Activated CD4-positive, CD25-positive, alpha-beta regulatory T cell treated with anti-CD3 and anti-CD28 coated beads, Interleukin-2, amount 50 U/mL, for 16 hours (primary cell): Measurements from ENCODE around the gene KRTAP5-8.
"Not testable (repeated sequence)": the region's sequence is repeated elsewhere in the genome, so short reads cannot be mapped to it uniquely, and the experiment has no call there.

Experiments
- DNase-seq: peaks from one replicate; pipeline ENCODE4 v3.0.0-alpha.2; 2020; ENCODE audit warnings: low read depth, low spot score

KRTAP5-8 gene

DNA sequence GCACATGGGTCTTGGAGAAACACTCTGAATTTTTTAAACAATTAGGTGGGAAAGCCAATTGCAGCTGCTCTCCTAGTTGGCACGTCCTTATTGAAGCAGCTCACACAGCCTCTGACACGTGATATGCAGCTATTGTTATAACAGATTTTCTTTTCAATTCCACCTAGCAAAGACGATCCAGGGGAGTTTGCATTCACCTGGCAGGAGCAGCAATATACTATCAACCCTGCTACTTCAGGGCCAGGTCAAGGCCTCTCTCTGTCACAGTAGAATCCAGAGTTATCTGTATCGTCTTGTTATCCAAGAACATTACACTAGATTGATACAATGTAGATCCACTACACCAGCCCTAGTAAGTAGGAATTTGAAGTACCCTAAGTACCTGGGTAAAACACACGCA lies 36.6 kb downstream of the KRTAP5-8 start:
- DNase-seq = no peak

DNA sequence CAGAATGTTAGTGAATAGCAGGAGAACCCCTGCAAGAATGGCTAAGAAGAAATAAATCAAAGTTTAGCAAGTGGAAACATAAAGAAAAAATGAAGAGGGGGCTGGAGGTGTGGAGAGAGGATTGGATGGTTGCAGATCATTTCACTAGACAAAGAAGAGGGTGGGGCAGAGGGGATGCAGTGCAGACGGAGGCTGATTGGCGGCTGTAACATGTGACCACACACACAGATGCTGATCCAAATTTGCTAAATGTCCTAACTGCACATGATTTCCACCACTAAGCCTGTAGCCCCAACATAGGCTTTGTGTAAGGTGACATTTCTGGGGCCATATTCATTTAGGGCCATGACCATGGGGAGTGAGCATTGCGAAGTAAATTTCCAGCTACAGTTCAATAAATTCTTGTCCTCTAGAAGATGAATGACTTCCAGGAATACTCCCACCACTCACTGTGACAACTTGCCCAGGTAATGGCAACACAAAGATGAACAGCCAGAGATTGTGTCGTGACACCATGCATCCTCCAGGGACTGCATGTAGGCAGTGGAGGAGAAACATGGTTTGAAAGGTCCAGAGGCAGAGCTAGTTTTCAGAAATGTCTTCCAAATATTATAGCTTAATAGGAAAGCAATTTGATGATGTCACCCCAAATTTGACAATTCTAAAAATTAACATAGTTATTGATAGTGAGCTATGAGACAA lies 38.0 kb downstream of the KRTAP5-8 start:
- no peak for DNase-seq

DNA sequence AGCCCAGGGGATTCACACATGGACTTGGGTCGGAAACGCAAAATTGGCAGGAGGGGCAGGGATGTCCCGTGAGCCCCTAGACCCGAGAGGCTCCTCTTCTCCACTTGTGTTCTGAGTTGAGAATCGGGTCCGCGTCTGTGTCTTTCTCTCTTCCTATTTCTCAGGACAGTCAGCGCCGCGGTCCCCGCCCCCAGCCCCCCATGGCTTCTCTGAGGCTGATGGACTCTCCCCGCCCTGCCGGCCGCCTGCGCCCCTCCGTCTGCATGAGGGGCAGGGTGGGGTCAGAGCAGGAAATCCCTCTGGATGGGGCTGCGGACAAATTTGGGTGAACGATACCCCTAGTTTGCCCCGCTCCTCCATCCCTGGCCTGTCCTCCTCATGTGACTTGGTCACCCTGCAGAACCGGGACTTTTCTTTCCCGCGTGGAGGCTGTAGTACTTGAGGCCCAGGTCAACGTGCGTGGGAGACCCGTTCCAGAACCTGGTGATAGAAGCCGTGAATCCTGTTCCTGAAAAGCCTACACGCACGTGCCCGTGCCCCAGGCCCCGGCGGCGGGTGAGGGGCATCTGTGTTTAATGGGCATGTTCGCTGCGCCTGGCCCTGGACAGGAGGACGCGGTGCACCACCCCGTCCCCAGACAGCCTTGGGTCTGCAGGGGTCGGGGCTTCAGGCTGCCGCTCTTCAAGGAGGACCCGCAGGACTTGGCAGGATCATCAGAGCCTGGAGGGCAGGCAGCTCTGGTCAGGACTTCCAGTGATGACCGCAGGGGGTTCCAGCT lies 39.1 kb downstream of the KRTAP5-8 start:
- not testable (repeated sequence) for DNase-seq

DNA sequence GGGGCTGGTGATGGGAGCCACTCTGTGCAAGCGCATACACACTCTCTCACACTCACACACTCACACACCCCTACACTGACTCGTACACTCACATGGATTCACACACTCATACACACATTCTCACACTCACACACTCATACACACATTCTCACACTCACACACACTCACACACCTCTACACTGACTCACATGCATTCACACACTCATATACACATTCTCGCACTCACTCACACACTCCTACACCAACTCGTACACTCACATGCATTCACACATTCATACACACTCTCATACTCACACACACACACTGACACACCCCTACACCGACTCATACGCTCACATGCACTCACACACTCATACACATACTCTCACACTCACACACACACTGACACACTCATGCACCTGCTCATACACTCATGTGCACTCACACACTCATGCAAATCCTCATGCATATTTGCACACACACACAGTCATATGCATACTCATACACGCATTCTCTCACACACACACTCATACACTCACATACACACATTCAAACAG lies 39.7 kb downstream of the KRTAP5-8 start:
- no peak for DNase-seq

DNA sequence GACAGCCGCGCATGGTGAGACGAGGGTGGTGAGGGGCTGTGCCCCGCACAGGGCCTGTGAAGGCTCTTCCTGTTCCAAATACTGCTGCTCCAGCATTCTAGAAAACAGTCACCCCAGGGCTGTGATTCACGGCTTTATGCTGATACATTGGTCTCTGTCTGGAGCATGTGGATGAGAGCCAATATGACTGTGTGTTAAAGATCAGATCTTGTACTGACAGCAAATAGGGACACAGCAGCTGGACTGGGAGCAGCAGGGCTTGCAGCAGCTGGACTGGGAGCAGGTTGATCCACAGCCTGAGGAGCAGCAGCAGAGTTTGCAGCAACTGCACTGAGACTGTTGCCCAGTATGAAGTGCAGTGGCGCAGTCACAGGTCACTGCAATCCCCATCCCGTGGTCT lies 41.7 kb downstream of the KRTAP5-8 start:
- not testable (repeated sequence) for DNase-seq

DNA sequence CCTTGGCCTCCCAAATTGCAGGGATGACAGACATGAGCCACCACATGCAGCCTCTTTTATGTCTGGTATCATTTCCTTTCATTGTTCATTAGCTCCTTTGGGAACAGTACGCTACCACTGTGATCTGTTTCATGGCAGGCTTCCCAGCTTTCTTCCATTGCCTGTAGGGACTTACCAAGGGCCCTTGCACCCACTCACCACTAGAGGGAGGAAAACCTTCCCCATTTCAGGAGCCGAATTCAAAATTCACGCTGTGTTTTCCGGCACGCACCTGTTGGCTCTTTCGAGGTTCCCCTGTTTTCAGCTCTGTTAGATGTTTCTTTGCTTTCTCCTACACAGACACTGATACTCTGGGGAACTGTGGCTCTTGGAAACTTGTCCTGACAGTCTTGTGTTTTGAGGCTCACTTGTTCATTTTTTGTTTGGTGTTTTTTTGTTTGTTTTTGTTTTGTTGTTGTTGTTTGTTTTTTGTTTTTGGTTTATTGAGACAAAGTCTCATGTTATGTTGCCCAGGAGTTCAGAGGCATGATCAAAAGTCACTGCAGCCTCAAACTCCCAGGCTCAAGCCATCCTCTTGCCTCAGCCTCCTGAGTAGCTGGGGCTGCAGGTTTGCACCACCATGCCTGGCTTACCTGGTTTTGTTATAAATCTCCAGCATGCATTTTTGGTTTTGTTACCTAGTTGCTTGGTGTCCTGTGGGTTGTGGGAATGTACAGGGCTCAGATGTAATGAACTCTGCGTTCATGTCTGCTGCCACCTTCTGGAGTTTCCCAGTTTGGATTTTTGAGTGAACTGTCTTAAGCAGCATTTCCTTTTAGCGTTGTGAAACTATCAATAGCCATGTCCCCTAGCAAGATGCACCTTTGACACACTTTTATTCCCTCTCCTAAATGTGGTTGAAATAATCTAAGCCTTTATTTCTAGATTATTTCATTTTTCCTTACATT lies 42.5 kb downstream of the KRTAP5-8 start:
- no peak for DNase-seq

DNA sequence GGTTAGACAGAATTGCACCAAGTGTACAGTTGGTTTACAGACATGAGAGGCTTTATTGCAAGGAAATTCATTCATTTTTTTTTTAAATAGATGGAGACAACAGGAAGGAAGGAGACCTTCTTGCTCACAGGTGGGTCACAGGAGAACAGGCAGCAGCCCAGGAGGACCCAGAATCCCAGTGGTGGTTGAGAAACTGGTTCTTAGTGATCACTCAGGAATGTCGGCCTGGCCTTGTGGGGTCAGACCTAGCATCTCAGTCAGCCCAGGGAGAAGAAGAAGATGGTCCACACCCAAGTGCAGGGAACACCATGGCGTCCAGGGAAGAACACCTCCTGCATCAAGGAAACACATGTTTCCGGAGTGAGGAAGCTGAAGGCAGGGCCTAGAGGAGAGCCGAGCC lies 44.0 kb downstream of the KRTAP5-8 start:
- no peak for DNase-seq

DNA sequence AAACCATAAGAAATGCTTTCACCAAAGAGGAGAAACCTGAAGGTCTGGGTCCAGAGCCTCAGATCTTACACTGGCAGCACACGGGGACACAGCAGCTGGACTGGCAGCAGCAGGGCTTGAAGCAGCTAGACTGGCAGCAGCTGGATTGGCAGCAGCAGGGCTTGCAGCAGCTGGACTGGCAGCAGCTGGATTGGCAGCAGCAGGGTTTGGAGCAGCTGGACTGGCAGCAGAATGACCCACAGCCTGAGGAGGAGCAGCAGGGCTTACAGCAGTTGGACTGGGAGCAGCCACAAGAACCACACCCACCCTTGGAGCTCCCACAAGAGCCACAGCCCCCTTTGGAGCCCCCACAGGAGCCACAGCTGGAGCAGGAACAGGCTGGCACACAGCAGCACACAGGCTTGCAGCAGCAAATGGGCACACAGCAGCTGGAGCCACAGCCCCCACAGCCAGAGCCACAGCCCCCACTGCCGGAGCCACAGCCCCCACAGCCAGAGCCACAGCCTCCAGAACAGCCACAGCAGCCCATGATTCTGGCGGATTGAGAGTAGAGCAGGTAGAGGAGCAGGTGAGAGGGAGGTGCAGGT lies 44.6 kb downstream of the KRTAP5-8 start, which contains the start of gene KRTAP5-11:
KRTAP5-11 (minus strand) TSS at position 567 of the 587 bp plus-strand sequence; CDS start at position 529, 38 bp downstream.
- DNase-seq = no peak

DNA sequence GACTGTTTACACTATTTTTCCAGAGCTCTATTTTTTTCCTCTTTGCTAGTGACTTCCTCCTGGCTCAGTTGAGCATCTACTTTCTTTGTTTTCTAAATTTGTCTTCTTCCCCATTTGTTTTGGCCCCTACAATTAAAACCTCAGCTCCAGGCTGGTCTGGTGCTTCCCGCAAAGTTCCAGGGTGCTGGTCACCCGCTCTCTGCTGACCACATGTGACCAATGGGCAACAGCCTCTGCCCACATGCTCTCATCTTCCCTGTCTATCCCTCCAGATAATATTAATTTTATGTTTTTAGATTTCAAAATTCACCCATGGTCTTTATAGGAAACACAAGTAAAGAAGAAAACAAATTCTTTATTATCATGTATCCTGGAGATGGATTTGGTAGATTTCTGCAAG lies 45.1 kb downstream of the KRTAP5-8 start:
- not testable (repeated sequence) for DNase-seq

DNA sequence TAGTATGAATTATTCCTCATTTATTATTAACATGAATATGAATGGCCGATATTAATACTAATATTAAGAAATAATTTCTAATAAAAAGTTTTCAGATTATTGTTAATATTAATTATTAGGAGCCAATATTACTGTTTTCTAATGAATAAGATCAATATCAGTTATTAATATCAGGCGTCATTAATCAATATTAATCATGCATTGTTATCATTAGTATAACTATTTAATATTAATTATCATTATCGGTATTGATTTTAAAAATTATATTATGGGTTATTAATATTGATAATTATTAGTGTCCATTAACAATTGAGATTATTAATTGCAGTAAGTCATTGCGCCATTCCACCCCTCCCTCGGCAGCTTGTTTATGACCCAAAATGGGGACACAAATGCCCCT lies 47.8 kb downstream of the KRTAP5-8 start:
- not testable (repeated sequence) for DNase-seq

DNA sequence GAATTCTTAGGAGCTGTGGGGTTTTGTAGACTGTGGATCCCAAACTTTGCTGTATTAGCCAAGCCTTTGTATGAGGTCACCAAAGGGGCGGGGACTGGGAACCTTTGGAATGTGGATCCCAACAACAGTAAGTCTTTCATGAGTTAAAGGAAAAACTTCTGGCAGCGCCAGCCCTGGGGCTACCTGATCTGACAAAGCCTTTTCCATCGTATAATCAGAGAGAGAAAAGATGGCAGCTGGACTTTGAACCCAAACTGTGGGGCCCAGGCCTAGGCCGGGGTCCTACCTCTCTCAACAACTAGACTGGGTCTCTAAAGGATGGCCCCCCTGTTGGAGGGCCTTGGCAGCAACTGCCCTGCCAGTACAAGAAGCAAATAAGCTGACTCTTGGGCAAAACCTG lies 50.5 kb downstream of the KRTAP5-8 start:
- not testable (repeated sequence) for DNase-seq
